GM23338 (cell line): ENCODE measurements around the gene GAS2. TPM values are rescaled to one million over a fixed set of nuclear protein-coding genes. Genes with fewer than 3 reads are reported as not detected.

ENCODE experiments used
- ATAC-seq: fragments of 200-7000 bp; cut with Tn5 transposase; 3 replicates; pipeline ENCODE4 v1.9.1; 2020
- DNase-seq: peaks from one replicate; pipeline ENCODE4 v3.0.0-alpha.2; 2015; ENCODE audit warnings: low spot score
- H2AFZ ChIP-seq: fragments of 200-600 bp; sonication (generic); 2 replicates; pipeline ENCODE4 v1.8.0; 2016; ENCODE audit warnings: antibody characterized with exemption, mild to moderate bottlenecking, moderate library complexity
- H3F3A ChIP-seq: fragments of 200-600 bp; sonication (generic); replicated peaks from 2 replicates; pipeline ENCODE4 v1.8.0; 2017; ENCODE audit warnings: antibody characterized with exemption, mixed run types, low read depth
- H3K27ac ChIP-seq: fragments of 200-600 bp; sonication (generic); 2 replicates; pipeline ENCODE4 v1.6.1; 2016; ENCODE audit warnings: low read depth
- H3K27me3 ChIP-seq: fragments of 200-600 bp; sonication (generic); 2 replicates; pipeline ENCODE4 v1.8.0; 2016; ENCODE audit warnings: mild to moderate bottlenecking, mixed run types, moderate library complexity; ENCODE audit not compliant: insufficient read depth
- H3K36me3 ChIP-seq: fragments of 200-600 bp; sonication (generic); 2 replicates; pipeline ENCODE4 v1.8.0; 2016; ENCODE audit warnings: mild to moderate bottlenecking; ENCODE audit not compliant: insufficient read depth
- H3K4me1 ChIP-seq: fragments of 200-600 bp; sonication (generic); 2 replicates; pipeline ENCODE4 v1.8.0; 2016; ENCODE audit warnings: mild to moderate bottlenecking, moderate library complexity; ENCODE audit not compliant: insufficient read depth
- H3K4me2 ChIP-seq: fragments of 200-600 bp; sonication (generic); 2 replicates; pipeline ENCODE4 v1.7.1; 2017; ENCODE audit warnings: mixed run types
- H3K4me3 ChIP-seq: fragments of 200-600 bp; sonication (generic); 2 replicates; pipeline ENCODE4 v1.6.1; 2016; ENCODE audit warnings: mixed run types
- H3K79me2 ChIP-seq: fragments of 200-600 bp; sonication (generic); replicated peaks from 2 replicates; pipeline ENCODE4 v1.8.0; 2017; ENCODE audit warnings: mild to moderate bottlenecking; ENCODE audit not compliant: insufficient read depth
- H3K9me2 ChIP-seq: fragments of 200-600 bp; sonication (generic); 2 replicates; pipeline ENCODE4 v1.8.0; 2017; ENCODE audit not compliant: insufficient read depth
- H4K20me1 ChIP-seq: fragments of 200-600 bp; sonication (generic); replicated peaks from 2 replicates; pipeline ENCODE4 v1.8.0; 2017; ENCODE audit warnings: mild to moderate bottlenecking; ENCODE audit not compliant: insufficient read depth
- H3K27ac Mint-ChIP-seq: 2 replicates; pipeline ENCODE4 v1.8.0; 2020; ENCODE audit warnings: inconsistent platforms, mild to moderate bottlenecking, moderate library complexity, mixed read lengths
- H3K27me3 Mint-ChIP-seq: 3 replicates; pipeline ENCODE4 v1.8.0; 2022; ENCODE audit warnings: low read depth, mild to moderate bottlenecking, moderate library complexity, mixed read lengths, inconsistent platforms; ENCODE audit not compliant: insufficient read depth, poor library complexity
- H3K36me3 Mint-ChIP-seq: 3 replicates; pipeline ENCODE4 v1.8.0; 2021; ENCODE audit warnings: low read depth, mild to moderate bottlenecking, inconsistent platforms, moderate library complexity, mixed read lengths
- H3K4me1 Mint-ChIP-seq: 3 replicates; pipeline ENCODE4 v1.8.0; 2020; ENCODE audit warnings: mild to moderate bottlenecking, inconsistent platforms, mixed read lengths
- H3K4me3 Mint-ChIP-seq: 3 replicates; pipeline ENCODE4 v1.8.0; 2021; ENCODE audit warnings: moderate library complexity, mild to moderate bottlenecking, inconsistent platforms, mixed read lengths
- H3K9me3 Mint-ChIP-seq: 3 replicates; pipeline ENCODE4 v1.8.0; 2020; ENCODE audit warnings: moderate library complexity, mild to moderate bottlenecking, inconsistent platforms, mixed read lengths
- CREB1 ChIP-seq: fragments of 250-450 bp; sonication (Bioruptor Pico); IDR thresholded peaks from 2 replicates; pipeline ENCODE4 v1.5.0; 2020; ENCODE audit warnings: low read depth, mild to moderate bottlenecking, moderate library complexity
- CTCF ChIP-seq, 2 experiments: fragments of 200-600 bp in 1 of 2; sonication (generic) in 1 of 2; conservative IDR thresholded peaks; 2 replicates each; pipeline versions ENCODE4 v1.5.1 to v1.6.1; 2016 to 2017; ENCODE audit warnings: antibody characterized with exemption in 2 of 2, low read depth in 2 of 2, mild to moderate bottlenecking in 2 of 2, moderate library complexity in 1 of 2
- EZH2 ChIP-seq: fragments of 200-600 bp; sonication (generic); IDR thresholded peaks from one replicate; pipeline ENCODE4 v1.8.0; 2017; ENCODE audit warnings: antibody characterized with exemption, mild to moderate bottlenecking, low read depth; ENCODE audit not compliant: unreplicated experiment
- JUNB ChIP-seq: IDR thresholded peaks from one replicate; pipeline ENCODE4 v1.6.1; 2016; ENCODE audit warnings: antibody characterized with exemption; ENCODE audit not compliant: unreplicated experiment
- NANOG ChIP-seq: IDR thresholded peaks from 2 replicates; pipeline ENCODE4 v1.6.1; 2016; ENCODE audit warnings: antibody characterized with exemption, borderline replicate concordance
- POLR2AphosphoS5 ChIP-seq: IDR thresholded peaks from 2 replicates; pipeline ENCODE4 v1.6.1; 2016; ENCODE audit warnings: antibody characterized with exemption, low read depth
- STAT1 ChIP-seq: IDR thresholded peaks from one replicate; pipeline ENCODE4 v1.6.1; 2016; ENCODE audit warnings: antibody characterized with exemption; ENCODE audit not compliant: unreplicated experiment
- ZNF114 ChIP-seq: fragments of 250-450 bp; sonication (Bioruptor Pico); IDR thresholded peaks from 2 replicates; pipeline ENCODE4 v1.5.0; 2020; ENCODE audit warnings: mild to moderate bottlenecking, moderate library complexity
- ZNF331 ChIP-seq: fragments of 250-450 bp; sonication (Bioruptor Pico); IDR thresholded peaks from 2 replicates; pipeline ENCODE4 v1.5.0; 2020; ENCODE audit warnings: low read depth, mild to moderate bottlenecking, moderate library complexity
- polyA plus RNA-seq: library from polyadenylated mRNA; unstranded; fragments of >200 nt; fragmentation: Nextera tagmentation; extraction: Ambion mirVana; gene quantifications from 2 replicates; pipeline ENCODE4 v1.2.1, GENCODE V29; 2016
- total RNA-seq: library from RNA; depleted of rRNA; stranded (reverse); fragments of >200 nt; shearing (Covaris generic); gene quantifications from 2 replicates; pipeline ENCODE4 v1.2.3, GENCODE V29; 2014
- TF ChIP-seq, protein P1 (sequence below): IDR thresholded peaks from one replicate; pipeline ENCODE4 v1.6.1; 2018; ENCODE audit warnings: antibody characterized with exemption; ENCODE audit not compliant: unreplicated experiment

Gene GAS2
- total and polyA plus RNA-seq, 2 experiments from 2014 or later = 2.6 to 6.7 TPM

- H3K36me3 Mint-ChIP-seq = no peaks in the 10 kb centered on the region
- Histone ChIP-seq H3K27me3 (no peaks in the 10 kb centered on the region), H3K36me3 (no peaks in the 10 kb centered on the region), H4K20me1 (no peaks in the 10 kb centered on the region), H3K4me2 (no peak overlapping the region), H3K4me1 (no peaks in the 10 kb centered on the region), H3K27ac (no peak overlapping the region), H3F3A (no peaks in the 10 kb centered on the region), H3K9me2 (no peaks in the 10 kb centered on the region), H2AFZ (no peak overlapping the region), H3K4me3 (no peak overlapping the region), H3K79me2 (no peaks in the 10 kb centered on the region)
- H3K4me3 Mint-ChIP-seq = no peak overlapping the region
- TF ChIP-seq EZH2 (no peak), STAT1 (no peak), JUNB (no peak), POLR2AphosphoS5 (no peak), ZNF331 (CRISPR knock-in tag) (no peak), ZNF114 (no peak), NANOG (no peak)
- TF ChIP-seq, protein P1, sequence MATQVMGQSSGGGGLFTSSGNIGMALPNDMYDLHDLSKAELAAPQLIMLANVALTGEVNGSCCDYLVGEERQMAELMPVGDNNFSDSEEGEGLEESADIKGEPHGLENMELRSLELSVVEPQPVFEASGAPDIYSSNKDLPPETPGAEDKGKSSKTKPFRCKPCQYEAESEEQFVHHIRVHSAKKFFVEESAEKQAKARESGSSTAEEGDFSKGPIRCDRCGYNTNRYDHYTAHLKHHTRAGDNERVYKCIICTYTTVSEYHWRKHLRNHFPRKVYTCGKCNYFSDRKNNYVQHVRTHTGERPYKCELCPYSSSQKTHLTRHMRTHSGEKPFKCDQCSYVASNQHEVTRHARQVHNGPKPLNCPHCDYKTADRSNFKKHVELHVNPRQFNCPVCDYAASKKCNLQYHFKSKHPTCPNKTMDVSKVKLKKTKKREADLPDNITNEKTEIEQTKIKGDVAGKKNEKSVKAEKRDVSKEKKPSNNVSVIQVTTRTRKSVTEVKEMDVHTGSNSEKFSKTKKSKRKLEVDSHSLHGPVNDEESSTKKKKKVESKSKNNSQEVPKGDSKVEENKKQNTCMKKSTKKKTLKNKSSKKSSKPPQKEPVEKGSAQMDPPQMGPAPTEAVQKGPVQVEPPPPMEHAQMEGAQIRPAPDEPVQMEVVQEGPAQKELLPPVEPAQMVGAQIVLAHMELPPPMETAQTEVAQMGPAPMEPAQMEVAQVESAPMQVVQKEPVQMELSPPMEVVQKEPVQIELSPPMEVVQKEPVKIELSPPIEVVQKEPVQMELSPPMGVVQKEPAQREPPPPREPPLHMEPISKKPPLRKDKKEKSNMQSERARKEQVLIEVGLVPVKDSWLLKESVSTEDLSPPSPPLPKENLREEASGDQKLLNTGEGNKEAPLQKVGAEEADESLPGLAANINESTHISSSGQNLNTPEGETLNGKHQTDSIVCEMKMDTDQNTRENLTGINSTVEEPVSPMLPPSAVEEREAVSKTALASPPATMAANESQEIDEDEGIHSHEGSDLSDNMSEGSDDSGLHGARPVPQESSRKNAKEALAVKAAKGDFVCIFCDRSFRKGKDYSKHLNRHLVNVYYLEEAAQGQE = no peak
- DNase-seq (no peak), ATAC-seq (no peak)
- no peak overlapping the region for H3K27ac Mint-ChIP-seq
- H3K27me3 Mint-ChIP-seq = no peaks in the 10 kb centered on the region
- peaks cover 6% of the 10 kb centered on the region; the same call in 1 of the 3 replicates for H3K4me1 Mint-ChIP-seq
- no peaks in the 10 kb centered on the region for H3K9me3 Mint-ChIP-seq
Measured at GRCh38 chr11:22677153-22677903, 10.9 kb downstream of the GAS2 start.

- H3K36me3 ChIP-seq = no peaks in the 10 kb centered on the region
- Mint-ChIP-seq H3K27ac (no peak overlapping the region), H3K27me3 (no peaks in the 10 kb centered on the region), H3K4me3 (no peak overlapping the region), H3K9me3 (no peaks in the 10 kb centered on the region), H3K4me1 (peaks cover 6% of the 10 kb centered on the region; the same call in 1 of the 3 replicates), H3K36me3 (no peaks in the 10 kb centered on the region)
- DNase-seq = no peak
- H3K27ac ChIP-seq = no peak overlapping the region
- no peak overlapping the region for H3K4me3 ChIP-seq
- no peaks in the 10 kb centered on the region for H3K27me3 ChIP-seq
- no peak overlapping the region for H2AFZ ChIP-seq
- H3F3A ChIP-seq = no peaks in the 10 kb centered on the region
- H3K4me2 ChIP-seq = no peak overlapping the region
- H3K9me2 ChIP-seq = no peaks in the 10 kb centered on the region
- no peaks in the 10 kb centered on the region for H3K79me2 ChIP-seq
- no peaks in the 10 kb centered on the region for H4K20me1 ChIP-seq
- no peaks in the 10 kb centered on the region for H3K4me1 ChIP-seq
- ATAC-seq = no peak
- TF ChIP-seq POLR2AphosphoS5 (no peak), EZH2 (no peak), JUNB (no peak), CTCF (conservative IDR thresholded peaks at IDR 0.05; ENCODE audit: low read depth in 2 of 2) (no peak), CREB1 (CRISPR knock-in tag) (no peak), STAT1 (no peak)
- TF ChIP-seq, protein P1 = no peak
Measured at GRCh38 chr11:22680628-22681027, 14.2 kb downstream of the GAS2 start.
